Karpas-422 (cell line): ENCODE data around the gene PTTG1IP. TPM values are rescaled to one million over a fixed set of nuclear protein-coding genes. Genes with fewer than 3 reads are reported as not detected.
"Not testable (repeated sequence)": the region's sequence is repeated elsewhere in the genome, so short reads cannot be mapped to it uniquely, and the experiment has no call there.

Experiments used
- DNase-seq: peaks from one replicate; pipeline ENCODE4 v3.0.0-alpha.2; 2015
- H2AFZ ChIP-seq: fragments of 200-600 bp; sonication (generic); 2 replicates; pipeline ENCODE4 v1.6.1; 2014; ENCODE audit warnings: antibody characterized with exemption, low read length, mixed read lengths
- H3K27ac ChIP-seq: fragments of 200-600 bp; sonication (generic); 2 replicates; pipeline ENCODE4 v1.5.1; 2014; ENCODE audit warnings: mild to moderate bottlenecking, low read length, moderate library complexity
- H3K27me3 ChIP-seq: fragments of 200-600 bp; sonication (generic); 2 replicates; pipeline ENCODE4 v1.6.1; 2014; ENCODE audit warnings: low read length, mixed read lengths
- H3K36me3 ChIP-seq: fragments of 200-600 bp; sonication (generic); 2 replicates; pipeline ENCODE4 v1.6.1; 2014; ENCODE audit warnings: low read length, mixed read lengths; ENCODE audit not compliant: insufficient read depth
- H3K4me1 ChIP-seq: fragments of 200-600 bp; sonication (generic); 2 replicates; pipeline ENCODE4 v1.6.1; 2014; ENCODE audit warnings: mild to moderate bottlenecking, low read length, mixed read lengths
- H3K4me2 ChIP-seq: fragments of 200-600 bp; sonication (generic); 2 replicates; pipeline ENCODE4 v1.6.1; 2014; ENCODE audit warnings: low read length, low read depth, mild to moderate bottlenecking; ENCODE audit not compliant: poor library complexity, severe bottlenecking
- H3K4me3 ChIP-seq: fragments of 200-600 bp; sonication (generic); 2 replicates; pipeline ENCODE4 v1.5.1; 2014; ENCODE audit warnings: mild to moderate bottlenecking, antibody characterized with exemption, low read length, mixed read lengths
- H3K79me2 ChIP-seq: fragments of 200-600 bp; sonication (generic); 2 replicates; pipeline ENCODE4 v1.6.1; 2014; ENCODE audit warnings: mild to moderate bottlenecking, low read length, mixed read lengths
- H3K9ac ChIP-seq: fragments of 200-600 bp; sonication (generic); 2 replicates; pipeline ENCODE4 v1.6.0; 2014; ENCODE audit warnings: low read length
- H3K9me2 ChIP-seq: fragments of 200-600 bp; sonication (generic), shearing (Covaris generic); replicated peaks from 2 replicates; pipeline ENCODE4 v1.6.0; 2014; ENCODE audit warnings: mild to moderate bottlenecking, low read length, moderate library complexity; ENCODE audit not compliant: insufficient read depth
- H3K9me3 ChIP-seq: fragments of 300-700, 200-600 bp; sonication (generic); 2 replicates; pipeline ENCODE4 v1.6.1; 2014; ENCODE audit warnings: low read length, mixed read lengths
- H4K20me1 ChIP-seq: fragments of 200-600 bp; sonication (generic); 2 replicates; pipeline ENCODE4 v1.6.1; 2014; ENCODE audit warnings: mild to moderate bottlenecking, antibody characterized with exemption, low read length, low read depth; ENCODE audit not compliant: insufficient read depth
- total RNA-seq: library from RNA; depleted of rRNA; stranded (reverse); fragments of >200 nt; shearing (Covaris generic); gene quantifications from 2 replicates; pipeline ENCODE4 v1.2.3, GENCODE V29; 2014; ENCODE audit warnings: low replicate concordance

PTTG1IP gene
- total RNA-seq, 1 experiment from 2014 or later, result 44.7 TPM

- Histone ChIP-seq H3K4me3 (no peak overlapping the region), H4K20me1 (peaks cover 12% of the 10 kb centered on the region; the same call in 1 of the 2 replicates), H2AFZ (no peak overlapping the region), H3K27me3 (no peaks in the 10 kb centered on the region), H3K79me2 (peaks cover 87% of the 10 kb centered on the region), H3K4me1 (peaks cover 81% of the 10 kb centered on the region), H3K9me3 (no peaks in the 10 kb centered on the region), H3K9ac (peak overlapping the region; percentile 31; the same call in 1 of the 2 replicates), H3K27ac (peak overlapping the region; percentile 42; the same call in 1 of the 2 replicates), H3K9me2 (no peaks in the 10 kb centered on the region), H3K4me2 (peak overlapping the region; percentile 92), H3K36me3 (peaks cover 5% of the 10 kb centered on the region; the same call in 1 of the 2 replicates)
- DNase-seq, result no peak
Measured at GRCh38 chr21:44918107-44918470, 44.6 kb upstream of the PTTG1IP start.

GRCh38 chr21:44917446-44918106, 44.1 kb upstream of the PTTG1IP start:
- Histone ChIP-seq H3K9ac (peak overlapping the region; percentile 31; the same call in 1 of the 2 replicates), H3K27ac (peak overlapping the region; percentile 42; the same call in 1 of the 2 replicates), H3K36me3 (peaks cover 5% of the 10 kb centered on the region; the same call in 1 of the 2 replicates), H3K4me1 (peaks cover 79% of the 10 kb centered on the region), H3K4me2 (no peak overlapping the region), H3K4me3 (no peak overlapping the region), H3K27me3 (no peaks in the 10 kb centered on the region), H3K9me3 (no peaks in the 10 kb centered on the region), H3K9me2 (no peaks in the 10 kb centered on the region), H2AFZ (no peak overlapping the region), H3K79me2 (peaks cover 82% of the 10 kb centered on the region), H4K20me1 (peaks cover 12% of the 10 kb centered on the region; the same call in 1 of the 2 replicates)
- DNase-seq, result no peak

- peaks cover 81% of the 10 kb centered on the region for H3K79me2 ChIP-seq
Measured at GRCh38 chr21:44916965-44917364, 43.5 kb upstream of the PTTG1IP start.

GRCh38 chr21:44914176-44914874, 40.8 kb upstream of the PTTG1IP start:
- peak overlapping the region; percentile 70 for H3K9ac ChIP-seq
- H3K4me3 ChIP-seq, result peak overlapping the region; percentile 45; the same call in 1 of the 2 replicates
- no peaks in the 10 kb centered on the region for H3K27me3 ChIP-seq
- H3K36me3 ChIP-seq, result peaks cover 9% of the 10 kb centered on the region; the same call in 1 of the 2 replicates
- H2AFZ ChIP-seq, result no peak overlapping the region
- no peaks in the 10 kb centered on the region for H3K9me3 ChIP-seq
- peaks cover 94% of the 10 kb centered on the region for H3K4me1 ChIP-seq
- H4K20me1 ChIP-seq, result peaks cover 11% of the 10 kb centered on the region; the same call in 1 of the 2 replicates
- peak; percentile 72 for DNase-seq
- peak overlapping the region; percentile 69 for H3K4me2 ChIP-seq
- H3K79me2 ChIP-seq, result peaks cover 64% of the 10 kb centered on the region
- H3K9me2 ChIP-seq, result no peaks in the 10 kb centered on the region
- peak overlapping the region; percentile 83 for H3K27ac ChIP-seq

More at GRCh38 chr21:44916965-44917364, 43.5 kb upstream of the PTTG1IP start:
- Histone ChIP-seq H3K4me3 (no peak overlapping the region), H3K9ac (no peak overlapping the region), H3K4me2 (no peak overlapping the region), H3K4me1 (peaks cover 79% of the 10 kb centered on the region), H2AFZ (no peak overlapping the region), H3K9me2 (no peaks in the 10 kb centered on the region), H3K36me3 (peaks cover 5% of the 10 kb centered on the region; the same call in 1 of the 2 replicates), H3K27me3 (no peaks in the 10 kb centered on the region), H3K9me3 (no peaks in the 10 kb centered on the region), H3K27ac (no peak overlapping the region), H4K20me1 (peaks cover 12% of the 10 kb centered on the region; the same call in 1 of the 2 replicates)
- no peak for DNase-seq

GRCh38 chr21:44913425-44914175, 40.1 kb upstream of the PTTG1IP start:
- H3K9me3 ChIP-seq, result no peaks in the 10 kb centered on the region
- H3K27ac ChIP-seq, result peak overlapping the region; percentile 83
- H3K9ac ChIP-seq, result peak overlapping the region; percentile 70
- no peaks in the 10 kb centered on the region for H3K27me3 ChIP-seq
- no peak overlapping the region for H2AFZ ChIP-seq
- peaks cover 6% of the 10 kb centered on the region; the same call in 1 of the 2 replicates for H4K20me1 ChIP-seq
- H3K4me1 ChIP-seq, result peaks cover 94% of the 10 kb centered on the region
- DNase-seq, result no peak
- peak overlapping the region; percentile 69 for H3K4me2 ChIP-seq
- H3K9me2 ChIP-seq, result no peaks in the 10 kb centered on the region
- H3K79me2 ChIP-seq, result peaks cover 57% of the 10 kb centered on the region
- peak overlapping the region; percentile 45; the same call in 1 of the 2 replicates for H3K4me3 ChIP-seq
- H3K36me3 ChIP-seq, result peaks cover 9% of the 10 kb centered on the region; the same call in 1 of the 2 replicates

GRCh38 chr21:44912506-44913412, 39.3 kb upstream of the PTTG1IP start:
- Histone ChIP-seq H3K27ac (peak overlapping the region; percentile 83), H3K9ac (peak overlapping the region; percentile 70), H3K4me1 (peaks cover 93% of the 10 kb centered on the region)

GRCh38 chr21:44912158-44912473, 38.6 kb upstream of the PTTG1IP start:
- H3K4me1 ChIP-seq, result peaks cover 93% of the 10 kb centered on the region
- H3K4me3 ChIP-seq, result peak overlapping the region; percentile 5; the same call in 1 of the 2 replicates

More at GRCh38 chr21:44912506-44913412, 39.3 kb upstream of the PTTG1IP start:
- not testable (repeated sequence) for H3K9me3 ChIP-seq, H3K36me3 ChIP-seq, H2AFZ ChIP-seq, DNase-seq, H4K20me1 ChIP-seq, H3K9me2 ChIP-seq, H3K27me3 ChIP-seq
- Histone ChIP-seq H3K79me2 (peaks cover 48% of the 10 kb centered on the region), H3K4me2 (peak overlapping the region; percentile 69), H3K4me3 (peak overlapping the region; percentile 45; the same call in 1 of the 2 replicates)

More at GRCh38 chr21:44912158-44912473, 38.6 kb upstream of the PTTG1IP start:
- H3K9ac ChIP-seq, result peak overlapping the region; percentile 47
- no peaks in the 10 kb centered on the region; the same call in 1 of the 2 replicates for H4K20me1 ChIP-seq
- DNase-seq, result no peak
- peaks cover 42% of the 10 kb centered on the region for H3K79me2 ChIP-seq
- no peak overlapping the region for H2AFZ ChIP-seq
- no peaks in the 10 kb centered on the region for H3K9me3 ChIP-seq
- H3K36me3 ChIP-seq, result peaks cover 9% of the 10 kb centered on the region; the same call in 1 of the 2 replicates
- H3K9me2 ChIP-seq, result no peaks in the 10 kb centered on the region
- H3K27me3 ChIP-seq, result no peaks in the 10 kb centered on the region
- peak overlapping the region; percentile 81 for H3K27ac ChIP-seq
- H3K4me2 ChIP-seq, result peak overlapping the region; percentile 52
